ENCODE data around the gene LRIF1.

GRCh38 chr1:111006556-111006955 lies 42.8 kb upstream of the LRIF1 start:
- no peak for TF ChIP-seq CTCF (IDR thresholded peaks at IDR 0.05; ENCODE audit: poor library complexity)
- no peak for TF ChIP-seq EZH2 (IDR thresholded peaks at IDR 0.05; ENCODE audit: borderline replicate concordance)
- no peak for TF ChIP-seq EZH2phosphoT487 (IDR thresholded peaks at IDR 0.05; ENCODE audit: low read depth, severe bottlenecking, unreplicated experiment)
